Right lobe of liver (tissue), 6 donors: ENCODE measurements around the gene KRT84. TPM values are rescaled to one million over a fixed set of nuclear protein-coding genes. Genes with fewer than 3 reads are reported as not detected.

Experiments
- ATAC-seq, 4 donors: fragments of 200-7000 bp; cut with Tn5 transposase; one replicate each; pipeline ENCODE4 v1.9.1; 2020; ENCODE audit warnings: mild to moderate bottlenecking in 4 of 4, moderate library complexity in 4 of 4
- DNase-seq, 3 donors: peaks; one replicate each; pipeline ENCODE4 v3.0.0-alpha.2; 2020
- H3K27ac ChIP-seq, 3 donors: fragments of 200-600 bp; one replicate each; pipeline ENCODE4 v1.8.0; 2022
- H3K27me3 ChIP-seq, 2 donors: fragments of 200-600 bp; one replicate each; pipeline ENCODE4 v1.8.0; 2022
- H3K36me3 ChIP-seq, 4 donors: fragments of 200-600 bp; sonication (generic) in 1 of 4; one replicate each; pipeline versions ENCODE4 v1.5.1 to v1.8.0; 2017 to 2022; ENCODE audit warnings: control low read depth in 1 of 4
- H3K4me1 ChIP-seq, 4 donors: fragments of 200-600 bp; sonication (generic) in 1 of 4; one replicate each; pipeline versions ENCODE4 v1.5.1 to v1.8.0; 2017 to 2022; ENCODE audit warnings: control low read depth in 1 of 4
- H3K4me3 ChIP-seq, 3 donors: fragments of 200-600 bp; one replicate each; pipeline ENCODE4 v1.8.0; 2022
- H3K9me3 ChIP-seq, 4 donors: fragments of 200-600 bp; sonication (generic) in 1 of 4; one replicate each; pipeline versions ENCODE4 v1.5.1 to v1.8.0; 2017 to 2022; ENCODE audit warnings: control low read depth in 1 of 4
- POLR2A ChIP-seq: fragments of 450-650 bp; IDR thresholded peaks from one replicate; pipeline ENCODE4 v1.6.1; 2017; ENCODE audit warnings: antibody characterized with exemption, mild to moderate bottlenecking
- WGBS: methylation state at CpG from one replicate; pipeline ENCODE4 v1.1.6; 2018; ENCODE audit warnings: low coverage, low lambda C conversion rate; ENCODE audit not compliant: insufficient coverage; ENCODE audit errors: missing lambda C conversion rate; 5-methylcytosine and 5-hydroxymethylcytosine counted together
- intact Hi-C, 2 donors: fragments of 100-400 bp; cut with DNase I; formaldehyde crosslinking; loops; one replicate each; pipeline versions ENCODE4 v1.11.2 to v1.14.1; 2022
- total RNA-seq, 6 experiments: library from RNA; depleted of rRNA in 2 of 6; stranded (reverse); fragments of >200 nt in 2 of 6; fragmentation: NEBNext Ultra II Directional in 3 of 6; extraction: Animal tissue kit (Norgen Biotek cat#: 25700) in 3 of 6; gene quantifications; one replicate each; pipeline versions ENCODE4 v1.1.0 to v1.2.4, GENCODE V29; 2016 to 2023
- TF ChIP-seq, protein P1 (sequence below), 4 donors: fragments of 200-600 bp in 3 of 4; fragments of 450-650 bp in 1 of 4; IDR thresholded peaks; one replicate each; pipeline versions ENCODE4 v1.5.1 to v1.8.0; 2016 to 2022; ENCODE audit warnings: antibody characterized with exemption in 4 of 4, mild to moderate bottlenecking in 2 of 4
- donor health status: DM: no; HTN: yes; CAD: no.
- donor health status: DM: no; HTN: no; CAD: no.
- donor health status: DM: no; HTN: no; CAD: no.
- donor health status: DM: no; HTN: yes; CAD: no.
- donor health status: DM: no; HTN: yes; CAD: no.

Gene KRT84
- total RNA-seq, 6 experiments from 2014 or later, result not detected

DNA sequence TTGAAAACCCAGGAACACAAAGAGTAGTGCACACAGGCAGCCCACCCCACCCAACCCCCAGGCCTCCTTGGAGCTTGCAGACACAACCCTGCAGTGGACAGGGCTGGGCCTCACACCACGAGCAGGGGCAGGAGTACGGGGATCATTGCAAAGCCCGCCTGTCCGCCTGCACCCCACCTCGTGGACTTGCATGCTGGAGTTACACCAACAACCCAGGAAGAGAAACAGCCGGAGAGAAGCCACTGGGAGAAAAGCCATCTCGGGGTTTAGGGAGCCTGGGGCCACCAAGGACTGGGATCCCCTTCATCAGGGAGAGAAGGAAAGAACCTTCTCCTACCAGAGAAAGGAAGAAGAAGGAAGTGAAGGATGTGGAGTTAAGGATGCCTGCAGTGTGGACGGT, 8.2 kb downstream of the KRT84 start:
- no peak for DNase-seq

GRCh38 chr12:52372216-52373154, 13.0 kb downstream of the KRT84 start:
- Histone ChIP-seq H3K36me3 (no peaks in the 10 kb centered on the region), H3K27ac (no peak overlapping the region), H3K4me3 (no peak overlapping the region), H3K9me3 (no peaks in the 10 kb centered on the region), H3K4me1 (no peaks in the 10 kb centered on the region), H3K27me3 (no peaks in the 10 kb centered on the region)
- TF ChIP-seq POLR2A, result no peak
- TF ChIP-seq, protein P1, sequence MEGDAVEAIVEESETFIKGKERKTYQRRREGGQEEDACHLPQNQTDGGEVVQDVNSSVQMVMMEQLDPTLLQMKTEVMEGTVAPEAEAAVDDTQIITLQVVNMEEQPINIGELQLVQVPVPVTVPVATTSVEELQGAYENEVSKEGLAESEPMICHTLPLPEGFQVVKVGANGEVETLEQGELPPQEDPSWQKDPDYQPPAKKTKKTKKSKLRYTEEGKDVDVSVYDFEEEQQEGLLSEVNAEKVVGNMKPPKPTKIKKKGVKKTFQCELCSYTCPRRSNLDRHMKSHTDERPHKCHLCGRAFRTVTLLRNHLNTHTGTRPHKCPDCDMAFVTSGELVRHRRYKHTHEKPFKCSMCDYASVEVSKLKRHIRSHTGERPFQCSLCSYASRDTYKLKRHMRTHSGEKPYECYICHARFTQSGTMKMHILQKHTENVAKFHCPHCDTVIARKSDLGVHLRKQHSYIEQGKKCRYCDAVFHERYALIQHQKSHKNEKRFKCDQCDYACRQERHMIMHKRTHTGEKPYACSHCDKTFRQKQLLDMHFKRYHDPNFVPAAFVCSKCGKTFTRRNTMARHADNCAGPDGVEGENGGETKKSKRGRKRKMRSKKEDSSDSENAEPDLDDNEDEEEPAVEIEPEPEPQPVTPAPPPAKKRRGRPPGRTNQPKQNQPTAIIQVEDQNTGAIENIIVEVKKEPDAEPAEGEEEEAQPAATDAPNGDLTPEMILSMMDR (IDR thresholded peaks at IDR 0.05), result peak; percentile 78 to 87 (median 82)
- DNase-seq, result peak; percentile 78 to 86 (median 82)
- intact Hi-C loops, result loop anchor here in 1 of 2 donors (10.0 kb wide), 1 partner anchor 502 kb away; no protein-coding TSS in a partner anchor
- peak; percentile 94 to 99 (median 97) for ATAC-seq
- 26% methylated on average over 10 of the region's 10 CpGs for WGBS

More for the DNA sequence above, 8.2 kb downstream of the KRT84 start:
- no peak overlapping the region for H3K27ac ChIP-seq
- no peaks in the 10 kb centered on the region for H3K9me3 ChIP-seq
- no peaks in the 10 kb centered on the region for H3K36me3 ChIP-seq
- no peaks in the 10 kb centered on the region for H3K4me1 ChIP-seq
- TF ChIP-seq POLR2A, result no peak
- TF ChIP-seq, protein P1 (IDR thresholded peaks at IDR 0.05), result no peak
- H3K27me3 ChIP-seq, result no peaks in the 10 kb centered on the region
- WGBS, result 79% methylated on average over 3 of the region's 8 CpGs
- H3K4me3 ChIP-seq, result no peak overlapping the region
- no peak for ATAC-seq
- intact Hi-C loops, result loop anchor here in 1 of 2 donors (10.0 kb wide), 1 partner anchor 498 kb away; no protein-coding TSS in a partner anchor

- ATAC-seq, result no peak
- no peak for DNase-seq
- H3K9me3 ChIP-seq, result no peaks in the 10 kb centered on the region
- intact Hi-C loops, result loop anchor here in 1 of 2 donors (10.0 kb wide), 1 partner anchor 503 kb away; no protein-coding TSS in a partner anchor
- TF ChIP-seq POLR2A, result no peak
- TF ChIP-seq, protein P1 (IDR thresholded peaks at IDR 0.05), result no peak
- H3K27ac ChIP-seq, result no peak overlapping the region
- no peaks in the 10 kb centered on the region for H3K27me3 ChIP-seq
- no peak overlapping the region for H3K4me3 ChIP-seq
- H3K4me1 ChIP-seq, result no peaks in the 10 kb centered on the region
- WGBS, result 72% methylated on average over 3 of the region's 3 CpGs
- no peaks in the 10 kb centered on the region for H3K36me3 ChIP-seq
Measured at GRCh38 chr12:52371716-52372115, 13.7 kb downstream of the KRT84 start.

DNA sequence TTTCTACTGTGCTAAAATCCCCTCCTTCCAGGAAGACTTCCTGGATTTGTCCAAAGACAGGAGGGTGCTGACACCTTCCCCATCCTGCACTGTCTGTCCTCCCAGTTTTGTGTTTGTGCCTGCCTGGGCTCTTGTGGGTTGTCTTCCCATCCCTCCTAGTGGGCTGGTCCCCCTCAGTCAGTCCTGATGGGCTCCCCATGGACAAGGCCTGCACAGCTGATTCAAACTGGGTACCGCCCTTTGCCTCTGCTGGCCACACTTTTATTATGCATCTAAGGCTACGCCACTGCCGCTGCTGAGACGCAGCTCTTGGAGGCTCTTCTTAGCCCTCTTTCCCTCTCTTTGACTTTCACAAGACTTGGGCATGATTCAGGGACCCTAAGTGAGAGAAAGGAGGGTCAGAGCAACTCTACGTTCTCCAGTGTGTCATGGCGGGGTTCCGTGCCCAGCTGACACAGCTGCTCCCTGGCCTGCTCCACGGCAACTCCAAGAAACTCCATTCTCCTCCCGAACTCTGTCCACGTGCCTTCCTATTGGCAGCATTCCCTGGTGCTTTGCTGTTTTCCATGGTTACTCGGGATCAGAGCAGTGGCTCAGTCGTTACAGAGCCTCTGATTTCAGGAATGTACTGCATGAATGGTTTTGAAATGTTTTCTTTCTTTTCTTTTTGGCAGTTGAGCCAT, 14.4 kb downstream of the KRT84 start:
- Histone ChIP-seq H3K27me3 (no peaks in the 10 kb centered on the region), H3K27ac (no peak overlapping the region), H3K4me1 (no peaks in the 10 kb centered on the region), H3K9me3 (no peaks in the 10 kb centered on the region), H3K4me3 (no peak overlapping the region), H3K36me3 (no peaks in the 10 kb centered on the region)
- no peak for ATAC-seq
- intact Hi-C loops, result loop anchor here in 1 of 2 donors (10.0 kb wide), 1 partner anchor 504 kb away; no protein-coding TSS in a partner anchor
- DNase-seq, result no peak
- WGBS, result 47% methylated on average over 4 of the region's 12 CpGs
- no peak for TF ChIP-seq POLR2A
- TF ChIP-seq, protein P1 (IDR thresholded peaks at IDR 0.05), result no peak
